Measurements from ENCODE around the gene TSPAN18. TPM values are rescaled to one million over a fixed set of nuclear protein-coding genes. Genes with fewer than 3 reads are reported as not detected.

TSPAN18 gene
- total RNA-seq, 4 donors from 2014 or later: 2.1 to 9.1 (median 2.5) TPM

- H3K36me3 ChIP-seq: no peaks in the 10 kb centered on the region
- no peak overlapping the region for H3K4me3 ChIP-seq
- no peak for TF ChIP-seq POLR2A (IDR thresholded peaks at IDR 0.05)
- no peak for TF ChIP-seq CTCF (IDR thresholded peaks at IDR 0.05 in 4 of 5, conservative IDR thresholded peaks at IDR 0.05 in 1 of 5)
- no peak overlapping the region for H3K27ac ChIP-seq
- H3K4me1 ChIP-seq: peaks cover 0 to 6% of the 10 kb centered on the region in 2 donors
- intact Hi-C loops (cut with DNase I; ENCODE audit: low total_unique reads) (loop anchor here (5.0 kb wide), 1 partner anchor 357 kb away; no protein-coding TSS in a partner anchor), in situ Hi-C loops (cut with MboI; ENCODE audit: low sequenced_read_pairs in 4 of 4) (loop anchor here (5.0 to 25.0 kb wide), 4 partner anchors 292 to 423 kb away; no protein-coding TSS in a partner anchor)
- ATAC-seq (no peak), DNase-seq (no peak)
- H3K27me3 ChIP-seq: no peaks in the 10 kb centered on the region
- H3K9me3 ChIP-seq: no peaks in the 10 kb centered on the region
Measured at GRCh38 chr11:44914105-44914504, 187.3 kb downstream of the TSPAN18 start.

GRCh38 chr11:44915004-44915403 is 188.2 kb downstream of the TSPAN18 start:
- no peaks in the 10 kb centered on the region for H3K27me3 ChIP-seq
- ATAC-seq (no peak), DNase-seq (no peak)
- H3K9me3 ChIP-seq: no peaks in the 10 kb centered on the region
- no peak for TF ChIP-seq CTCF (IDR thresholded peaks at IDR 0.05 in 4 of 5, conservative IDR thresholded peaks at IDR 0.05 in 1 of 5)
- TF ChIP-seq POLR2A (IDR thresholded peaks at IDR 0.05): no peak
- H3K27ac ChIP-seq: no peak overlapping the region
- in situ Hi-C loops (cut with MboI; ENCODE audit: low sequenced_read_pairs in 4 of 4): loop anchor here in 2 of 4 donors (10.0 to 25.0 kb wide), 2 partner anchors 360 to 422 kb away; no protein-coding TSS in a partner anchor
- intact Hi-C loops (cut with DNase I; ENCODE audit: low total_unique reads): no loop called here
- H3K4me3 ChIP-seq: no peak overlapping the region
- peaks cover 0 to 6% of the 10 kb centered on the region in 2 donors for H3K4me1 ChIP-seq
- no peaks in the 10 kb centered on the region for H3K36me3 ChIP-seq

GRCh38 chr11:44915621-44916020 is 188.9 kb downstream of the TSPAN18 start:
- intact Hi-C loops (cut with DNase I; ENCODE audit: low total_unique reads): no loop called here
- no peaks in the 10 kb centered on the region for H3K36me3 ChIP-seq
- no peak overlapping the region for H3K27ac ChIP-seq
- no peaks in the 10 kb centered on the region for H3K9me3 ChIP-seq
- no peak for ATAC-seq
- no peak for DNase-seq
- H3K4me1 ChIP-seq: peaks cover 0 to 6% of the 10 kb centered on the region in 2 donors
- H3K27me3 ChIP-seq: no peaks in the 10 kb centered on the region
- in situ Hi-C loops (cut with MboI; ENCODE audit: low sequenced_read_pairs in 4 of 4): loop anchor here in 2 of 4 donors (10.0 to 25.0 kb wide), 2 partner anchors 361 to 422 kb away; no protein-coding TSS in a partner anchor
- TF ChIP-seq CTCF (IDR thresholded peaks at IDR 0.05 in 4 of 5, conservative IDR thresholded peaks at IDR 0.05 in 1 of 5) (no peak), POLR2A (IDR thresholded peaks at IDR 0.05) (no peak)
- no peak overlapping the region for H3K4me3 ChIP-seq

GRCh38 chr11:44916331-44916730 is 189.6 kb downstream of the TSPAN18 start:
- DNase-seq: no peak

More at GRCh38 chr11:44916331-44916730, 189.6 kb downstream of the TSPAN18 start:
- in situ Hi-C loops (cut with MboI; ENCODE audit: low sequenced_read_pairs in 4 of 4) (loop anchor here in 2 of 4 donors (10.0 to 25.0 kb wide), 2 partner anchors 362 to 421 kb away; no protein-coding TSS in a partner anchor), intact Hi-C loops (cut with DNase I; ENCODE audit: low total_unique reads) (no loop called here)
- no peak for ATAC-seq
- no peaks in the 10 kb centered on the region for H3K4me1 ChIP-seq
- H3K27me3 ChIP-seq: no peaks in the 10 kb centered on the region
- H3K9me3 ChIP-seq: no peaks in the 10 kb centered on the region
- H3K27ac ChIP-seq: no peak overlapping the region
- H3K4me3 ChIP-seq: no peak overlapping the region
- no peaks in the 10 kb centered on the region for H3K36me3 ChIP-seq
- TF ChIP-seq POLR2A (IDR thresholded peaks at IDR 0.05) (no peak), CTCF (IDR thresholded peaks at IDR 0.05 in 4 of 5, conservative IDR thresholded peaks at IDR 0.05 in 1 of 5) (no peak)

Measured in gastrocnemius medialis (tissue), 4 donors.